GM19468 (cell line): ENCODE measurements around the gene MTMR10.
A peak's percentile ranks its signal among the peaks of the same experiment; 100 is the strongest.

Source experiments
- ATAC-seq: cut with Tn5 transposase; IDR thresholded peaks from one replicate; pipeline ENCODE4 v1.9.1; 2021; ENCODE audit warnings: mild to moderate bottlenecking, moderate library complexity, moderate number of reproducible peaks; ENCODE audit not compliant: unreplicated experiment; ENCODE audit errors: extremely low read depth

The MTMR10 gene

DNA sequence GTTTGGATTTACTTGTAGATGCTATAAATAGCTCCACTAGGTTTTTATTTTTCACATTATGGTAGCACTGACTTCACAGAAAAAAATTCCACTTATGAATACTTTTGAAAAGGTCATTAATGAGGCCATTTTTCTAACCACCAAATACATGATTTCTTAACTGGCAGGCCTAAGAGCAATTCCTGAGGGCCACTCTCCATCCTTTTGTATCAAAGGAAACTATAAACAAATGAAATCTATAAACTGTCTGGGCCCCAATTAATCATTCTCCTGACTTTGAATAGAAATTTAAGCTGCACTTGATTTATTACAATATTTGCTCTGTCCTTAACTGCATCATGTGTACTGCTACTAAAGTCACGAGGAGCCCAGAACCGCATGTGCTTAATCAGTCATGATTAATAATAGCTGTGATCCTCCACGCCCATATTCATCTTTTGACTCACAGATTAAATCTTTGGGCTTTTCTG is 25.1 kb upstream of the MTMR10 start:
- ATAC-seq: no peak

GRCh38 chr15:31014608-31014925 is 23.1 kb upstream of the MTMR10 start:
- no peak for ATAC-seq

DNA sequence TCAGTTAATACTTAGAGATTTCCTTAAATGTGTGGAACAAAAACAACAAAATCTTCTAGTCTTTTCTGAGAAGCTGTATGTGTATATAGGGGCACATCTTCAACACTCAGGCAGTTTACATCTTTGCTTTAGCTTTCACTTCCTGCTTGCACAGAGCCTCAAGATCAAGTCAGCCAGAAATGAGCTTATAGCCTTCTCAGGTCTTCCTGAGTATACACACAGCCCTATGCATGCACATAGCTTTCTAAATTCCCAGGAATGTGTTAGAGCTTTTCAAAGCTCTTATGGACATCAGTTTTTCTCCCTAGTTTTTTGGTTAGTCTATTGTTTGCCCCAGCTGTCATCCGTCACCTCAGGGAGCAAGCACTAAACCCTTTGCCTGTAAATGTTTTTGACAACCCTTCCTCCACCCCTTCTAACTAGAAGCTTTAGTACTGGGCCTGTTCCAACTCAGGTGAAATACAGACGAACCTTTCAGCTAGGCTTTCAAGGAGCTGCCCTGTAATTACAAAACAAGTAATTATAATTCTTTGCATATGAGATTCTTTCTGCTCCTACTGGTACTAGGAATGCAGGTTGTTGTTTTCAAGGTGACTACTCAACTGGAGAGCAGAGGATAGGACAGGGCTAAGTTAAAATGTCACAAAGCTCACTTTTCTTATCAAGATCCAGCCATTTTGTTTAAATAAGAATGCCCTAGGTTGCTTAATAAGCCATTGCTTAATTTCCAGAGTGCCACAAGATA is 22.6 kb upstream of the MTMR10 start:
- peak; percentile 81 for ATAC-seq

- no peak for ATAC-seq
Measured at GRCh38 chr15:31012455-31012854, 21.0 kb upstream of the MTMR10 start.

GRCh38 chr15:31010036-31010435 is 18.6 kb upstream of the MTMR10 start:
- no peak for ATAC-seq

DNA sequence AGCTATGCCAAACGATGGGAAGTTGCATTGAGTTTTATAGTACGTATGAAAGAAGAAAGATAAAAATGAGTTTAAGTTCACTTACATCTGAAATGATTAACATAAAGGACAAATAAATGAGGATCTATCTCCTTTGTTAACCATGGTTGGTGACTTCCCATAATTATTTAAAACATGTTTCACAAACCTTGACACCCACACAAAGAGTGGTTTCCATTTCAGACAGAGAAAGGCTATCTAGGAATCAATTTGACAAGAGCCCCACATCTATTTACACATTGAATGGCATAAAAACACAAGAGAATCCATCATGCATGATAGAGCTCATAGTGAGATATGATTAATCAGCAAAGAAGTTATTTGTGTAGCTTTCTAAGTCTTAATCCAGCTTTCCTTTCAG is 14.2 kb upstream of the MTMR10 start:
- no peak for ATAC-seq

DNA sequence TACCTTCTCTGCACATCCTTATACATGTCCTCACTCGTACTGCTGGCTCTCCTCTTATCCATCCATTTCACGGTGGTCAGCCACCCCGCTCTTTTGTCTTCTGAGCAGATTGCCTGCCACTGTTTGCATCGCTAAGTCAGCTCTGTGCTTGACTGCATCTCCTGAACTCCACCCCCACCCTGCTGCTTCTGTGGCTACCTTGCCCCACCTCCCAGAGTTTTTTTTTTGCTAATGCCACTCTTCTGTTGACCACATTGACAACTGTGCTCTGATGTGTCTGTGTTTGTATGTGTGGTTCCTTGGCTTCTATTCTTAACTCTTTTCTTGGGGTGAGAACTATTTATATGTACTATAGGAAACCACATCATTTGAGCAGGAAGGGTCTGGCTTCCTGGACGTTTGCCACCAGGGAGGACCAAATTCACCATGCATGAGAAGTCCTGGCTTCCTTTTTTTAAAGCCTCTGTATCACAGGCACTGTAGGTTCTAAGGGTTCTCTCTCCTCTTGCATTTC is 12.8 kb upstream of the MTMR10 start:
- peak; percentile 55 for ATAC-seq

DNA sequence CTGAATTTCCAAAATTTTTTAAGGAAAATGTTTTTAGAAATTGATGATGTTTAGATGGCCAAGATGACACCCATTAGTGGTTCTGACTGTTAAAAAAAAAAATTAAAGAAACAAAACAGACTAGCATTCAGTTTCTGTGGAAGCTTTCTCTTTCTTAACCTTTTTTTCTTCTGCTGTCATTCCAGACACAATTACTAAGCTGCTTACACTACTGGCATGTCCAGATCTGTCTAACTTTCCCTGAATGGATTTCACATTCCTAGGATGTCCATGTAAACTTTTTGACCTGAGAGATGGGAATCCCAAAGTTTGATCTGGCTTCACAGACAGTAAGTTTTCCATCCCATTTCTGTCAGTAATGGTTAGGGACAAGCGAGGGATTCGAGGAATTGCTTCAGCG is 10.3 kb upstream of the MTMR10 start:
- no peak for ATAC-seq

DNA sequence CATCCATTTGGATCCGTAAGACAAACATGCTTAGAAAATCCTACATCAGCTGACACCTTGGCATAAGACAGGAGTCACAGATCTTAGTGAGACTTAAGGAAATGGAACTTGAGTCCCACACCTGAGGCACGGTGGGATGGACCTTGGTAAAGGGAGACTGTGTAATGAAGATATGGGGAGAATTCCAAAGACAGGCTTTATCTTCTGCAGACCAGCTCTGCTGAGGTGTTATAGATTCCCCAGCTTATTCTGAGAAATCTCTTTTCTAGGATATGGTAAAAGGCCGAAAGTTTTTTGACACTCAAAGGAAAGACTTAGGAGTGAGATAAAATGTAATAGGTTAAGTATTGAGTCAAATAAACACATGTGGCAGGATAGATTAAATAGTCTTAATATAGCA is 8.3 kb upstream of the MTMR10 start:
- ATAC-seq: no peak

DNA sequence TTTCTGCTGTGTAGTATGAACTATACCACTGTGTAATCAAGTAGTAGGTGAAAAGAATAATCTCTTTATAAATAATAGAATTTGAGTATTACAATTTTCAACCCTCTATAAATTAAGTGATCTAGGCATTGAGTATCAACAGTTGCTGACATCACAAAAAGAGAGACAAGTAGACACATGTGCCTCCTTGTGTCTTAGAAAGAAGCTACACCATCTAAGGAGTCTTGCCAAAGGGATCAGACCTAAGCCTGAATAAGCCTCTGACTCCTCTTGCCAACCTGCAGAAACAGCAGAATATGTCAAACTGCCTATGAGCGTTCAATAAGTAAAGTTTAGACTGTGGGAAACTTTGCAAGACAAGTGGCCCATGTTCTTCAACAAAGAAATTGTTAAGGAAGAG is 5.8 kb upstream of the MTMR10 start:
- no peak for ATAC-seq

DNA sequence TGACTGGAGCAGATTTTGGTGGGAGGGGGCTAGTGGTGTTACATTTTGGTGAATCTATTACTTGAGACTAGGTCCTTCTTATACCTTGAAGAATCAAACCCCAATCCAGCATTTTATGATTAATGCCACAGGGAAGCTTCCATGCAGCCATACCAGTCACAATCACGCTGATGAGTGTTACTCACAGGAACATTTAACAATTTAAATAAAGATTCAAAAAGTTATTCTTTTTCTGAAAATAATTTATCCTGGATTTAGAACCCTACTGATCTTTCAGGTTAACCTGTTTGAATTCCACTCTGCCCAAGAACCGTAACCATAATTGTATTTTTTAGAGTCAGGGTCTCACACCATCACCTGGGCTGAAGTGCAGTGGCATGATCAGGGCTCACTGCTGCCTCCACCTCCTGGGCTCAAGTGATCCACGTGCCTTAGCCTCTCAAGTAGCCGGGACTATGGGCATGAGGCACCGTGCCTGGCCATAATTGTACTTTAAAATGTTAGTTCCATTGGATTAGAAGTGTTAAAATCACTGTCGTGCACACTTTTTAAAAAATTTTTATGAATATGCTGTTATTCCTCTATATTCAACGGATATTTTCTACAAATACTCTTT is 929 bp upstream of the MTMR10 start:
- no peak for ATAC-seq

DNA sequence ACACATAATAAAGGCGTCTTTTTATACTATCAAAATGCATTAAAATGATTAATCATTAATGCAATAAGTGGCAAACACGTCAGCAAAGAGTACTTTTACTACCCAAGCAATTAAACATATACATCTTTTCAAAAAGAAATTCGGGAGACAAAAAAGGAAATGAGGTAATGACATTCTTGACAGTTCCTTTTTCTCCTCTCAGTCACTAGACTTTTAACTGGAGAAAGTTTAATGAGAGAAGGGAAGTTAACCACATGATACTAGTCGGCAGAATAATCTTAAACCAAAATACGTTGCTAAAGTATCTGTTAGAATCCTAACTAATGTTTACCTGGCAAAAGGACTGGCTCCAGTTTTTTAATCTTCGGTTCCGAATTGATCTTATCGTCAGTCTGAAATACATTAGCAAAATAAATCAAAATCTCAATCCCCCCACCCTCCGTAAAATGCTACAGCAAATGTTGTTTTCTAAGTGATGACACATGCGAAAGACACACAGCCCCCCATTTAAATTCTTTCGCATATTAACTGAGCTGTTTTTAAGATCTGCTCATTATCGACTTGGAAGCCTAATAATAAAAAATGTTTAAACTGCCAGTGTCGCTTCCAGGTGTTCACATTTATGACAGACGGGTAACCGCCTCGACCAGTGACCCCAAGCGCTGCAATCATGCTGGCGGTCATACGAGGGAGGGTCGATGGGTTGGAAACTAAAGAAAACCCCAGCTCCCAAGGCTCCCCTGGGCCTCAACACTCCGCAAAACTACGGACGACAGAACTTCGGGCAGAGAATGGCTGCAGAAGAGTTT is 778 bp downstream of the MTMR10 start:
- no peak for ATAC-seq

DNA sequence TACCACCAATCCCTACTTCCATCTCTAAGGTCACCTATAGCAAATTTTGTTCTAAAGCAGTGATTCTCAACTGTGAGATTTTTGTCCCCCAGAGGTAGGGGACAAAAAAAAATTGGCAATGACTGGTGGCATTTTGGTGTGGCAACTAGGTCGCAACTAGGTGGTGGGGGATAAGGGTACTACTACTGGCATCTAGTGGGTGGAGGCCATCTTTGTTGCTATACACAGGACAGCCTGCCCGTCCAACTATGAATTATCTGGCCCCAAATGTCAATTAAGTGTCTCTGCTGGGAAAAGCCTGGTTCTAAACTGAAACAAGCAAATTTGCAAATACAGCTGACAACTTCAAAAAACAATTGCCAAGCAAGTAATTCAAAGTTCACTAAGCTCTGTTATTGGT is 1.4 kb downstream of the MTMR10 start:
- no peak for ATAC-seq

DNA sequence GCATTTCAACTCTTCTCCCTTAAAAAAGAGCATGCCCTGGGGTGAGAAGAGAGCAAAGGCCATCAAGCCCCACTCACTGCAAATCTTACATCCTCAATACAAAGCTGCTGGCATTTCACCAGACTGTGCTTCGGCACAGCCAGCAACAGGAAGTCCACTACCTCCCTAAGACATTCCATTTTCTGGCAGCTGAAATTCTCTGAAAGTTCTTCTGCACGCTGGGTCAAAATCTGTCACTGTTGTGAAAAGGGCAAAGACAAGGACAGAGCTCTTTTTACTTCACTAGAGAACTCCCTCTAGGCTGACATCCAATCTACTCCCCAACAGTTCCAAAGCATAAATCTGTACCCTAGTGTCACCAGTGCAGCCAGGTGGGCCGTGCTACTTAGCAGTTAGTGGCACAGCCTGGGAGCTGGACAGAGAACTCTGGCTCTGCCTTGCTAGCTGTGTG is 6.3 kb downstream of the MTMR10 start:
- ATAC-seq: no peak

DNA sequence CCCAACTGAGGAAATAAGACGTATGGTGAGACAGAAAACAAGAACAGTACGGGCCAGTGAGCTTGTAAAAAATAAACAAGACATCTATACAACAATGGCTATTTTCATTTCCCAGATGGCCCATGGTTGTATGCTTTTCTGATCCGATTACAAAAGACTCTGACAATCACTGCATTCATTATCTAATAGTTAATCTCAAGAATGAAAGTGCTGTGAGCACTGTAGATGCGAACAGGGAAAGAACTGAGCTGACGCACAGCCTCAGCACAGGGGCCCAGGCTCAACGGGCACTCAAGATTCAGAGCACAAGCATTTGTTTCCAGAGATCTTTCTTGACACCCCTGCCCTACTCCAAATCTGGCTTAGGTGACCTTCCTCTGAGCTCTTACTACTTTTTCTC is 6.9 kb downstream of the MTMR10 start:
- ATAC-seq: no peak

- ATAC-seq: no peak
Measured at GRCh38 chr15:30984118-30984517, 7.3 kb downstream of the MTMR10 start.

DNA sequence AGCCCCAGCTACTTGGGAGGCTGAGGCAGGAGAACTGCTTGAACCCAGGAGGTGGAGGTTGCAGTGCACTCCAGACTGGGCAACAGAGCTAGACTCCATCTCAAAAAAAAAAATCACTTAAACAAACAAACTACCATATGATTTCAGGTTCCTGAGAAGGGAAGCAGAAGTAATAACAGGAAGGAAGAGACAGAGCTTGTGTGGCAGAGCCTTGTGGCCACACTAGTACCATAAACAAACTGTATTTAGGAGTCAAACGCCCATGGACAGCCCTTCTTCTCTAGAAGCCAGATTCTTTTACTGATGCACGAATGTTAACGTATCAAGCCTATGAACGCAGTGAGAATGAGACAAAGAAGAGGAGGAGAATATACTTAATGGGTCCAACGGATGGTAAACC is 12.0 kb downstream of the MTMR10 start:
- ATAC-seq: no peak

GRCh38 chr15:30978328-30978727 is 13.1 kb downstream of the MTMR10 start:
- ATAC-seq: no peak

- no peak for ATAC-seq
Measured at GRCh38 chr15:30974112-30974511, 17.3 kb downstream of the MTMR10 start.

DNA sequence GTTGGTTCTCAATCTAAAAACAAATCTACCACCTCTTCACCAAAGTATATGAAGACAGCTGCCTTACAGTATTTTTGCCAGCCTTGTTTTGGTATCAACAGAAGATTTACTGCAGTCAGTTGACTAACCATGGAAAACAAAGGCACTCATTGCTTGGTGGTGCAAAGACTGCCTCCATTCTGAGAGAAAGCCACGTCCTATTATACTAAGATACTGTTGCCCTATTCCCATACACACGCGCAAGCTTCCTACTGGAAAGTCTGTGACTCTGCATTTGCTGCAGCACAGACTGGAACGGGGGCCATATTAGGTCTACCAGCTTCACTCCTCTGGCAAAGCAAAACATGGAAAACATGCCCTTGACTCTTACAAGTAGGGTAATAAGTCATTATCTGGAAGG is 18.0 kb downstream of the MTMR10 start:
- ATAC-seq: no peak

GRCh38 chr15:30969724-30970123 is 21.7 kb downstream of the MTMR10 start:
- no peak for ATAC-seq
